PC-9 (cell line): Measurements from ENCODE around the gene CHAF1B. TPM values are rescaled to one million over a fixed set of nuclear protein-coding genes. Genes with fewer than 3 reads are reported as not detected.

ENCODE experiments used
- BruUV-seq: library from RNA; stranded (reverse); fragments of 400-500 nt; replicated peaks from 2 replicates; lab custom pipeline; 2021; lab: Mats Ljungman, UMichigan
- CTCF ChIA-PET: fragments of 300-600 bp; sonication (Branson Sonifier 250); formaldehyde crosslinking; loops from one replicate; lab custom pipeline; 2022; ENCODE audit warnings: antibody characterized with exemption; lab: Charles Lee
- POLR2A ChIA-PET: fragments of 300-600 bp; sonication (Branson Sonifier 250); formaldehyde crosslinking; loops from one replicate; lab custom pipeline; 2022; ENCODE audit warnings: antibody characterized with exemption; ENCODE audit not compliant: unreplicated experiment; lab: Charles Lee
- DNase-seq, 2 experiments: peaks; one replicate each; pipeline versions ENCODE4 v3.0.0 to v3.0.0-alpha.2; 2015 to 2022; ENCODE audit warnings: mixed read lengths in 1 of 2
- H2AFZ ChIP-seq: fragments of 200-600 bp; sonication (generic); 2 replicates; pipeline ENCODE4 v1.8.1; 2017; ENCODE audit warnings: antibody characterized with exemption
- H3F3A ChIP-seq: fragments of 200-600 bp; sonication (generic); 2 replicates; pipeline ENCODE4 v1.8.1; 2017; ENCODE audit warnings: antibody characterized with exemption, mild to moderate bottlenecking, low read depth; ENCODE audit not compliant: insufficient read depth
- H3K27ac ChIP-seq: fragments of 200-600 bp; sonication (generic); 2 replicates; pipeline ENCODE4 v1.6.1; 2016; ENCODE audit warnings: mixed run types
- H3K27me3 ChIP-seq: fragments of 200-600 bp; sonication (generic); 2 replicates; pipeline ENCODE4 v1.6.1; 2016; ENCODE audit warnings: low read depth, mixed run types; ENCODE audit not compliant: insufficient read depth
- H3K36me3 ChIP-seq: fragments of 200-600 bp; sonication (generic); 2 replicates; pipeline ENCODE4 v1.6.1; 2016; ENCODE audit warnings: low read depth, mixed run types
- H3K4me1 ChIP-seq: fragments of 200-600 bp; sonication (generic); replicated peaks from 2 replicates; pipeline ENCODE4 v1.6.1; 2016; ENCODE audit warnings: mixed run types; ENCODE audit not compliant: insufficient read depth
- H3K4me2 ChIP-seq: fragments of 200-600 bp; sonication (generic); 2 replicates; pipeline ENCODE4 v1.6.1; 2017; ENCODE audit warnings: mixed run types
- H3K4me3 ChIP-seq: fragments of 200-600 bp; sonication (generic); 2 replicates; pipeline ENCODE4 v1.6.1; 2016; ENCODE audit warnings: mixed run types
- H3K79me2 ChIP-seq: fragments of 200-600 bp; sonication (generic); 2 replicates; pipeline ENCODE4 v1.6.1; 2017; ENCODE audit warnings: low read depth, mixed run types
- H3K9me2 ChIP-seq: fragments of 200-600 bp; sonication (generic); 2 replicates; pipeline ENCODE4 v1.8.1; 2017; ENCODE audit warnings: mild to moderate bottlenecking; ENCODE audit not compliant: insufficient read depth
- H3K9me3 ChIP-seq: fragments of 200-600 bp; sonication (generic); 2 replicates; pipeline ENCODE4 v1.8.1; 2016; ENCODE audit warnings: low read depth; ENCODE audit not compliant: insufficient read depth
- H4K20me1 ChIP-seq: fragments of 200-600 bp; sonication (generic); 2 replicates; pipeline ENCODE4 v1.8.1; 2017; ENCODE audit not compliant: insufficient read depth
- EZH2 ChIP-seq: fragments of 200-600 bp; sonication (generic); IDR thresholded peaks from 2 replicates; pipeline ENCODE4 v1.8.0; 2017; ENCODE audit warnings: antibody characterized with exemption, low read depth
- intact Hi-C: fragments of 100-400 bp; cut with micrococcal nuclease; formaldehyde crosslinking; loops from one replicate; pipeline ENCODE4 v1.10.0; 2022; ENCODE audit not compliant: unreplicated experiment
- total RNA-seq: library from RNA; stranded (reverse); gene quantifications from 2 replicates; pipeline ENCODE4 v1.2.3, GENCODE V29; 2021
- TF ChIP-seq, protein P1 (sequence below): fragments of 200-600 bp; sonication (generic); conservative IDR thresholded peaks from 2 replicates; pipeline ENCODE4 v1.6.1; 2017; ENCODE audit warnings: mixed run types, antibody characterized with exemption, mild to moderate bottlenecking, moderate library complexity

The CHAF1B gene
- total RNA-seq, 1 experiment from 2014 or later, result 14.1 TPM

GRCh38 chr21:36437745-36438128 lies 52.5 kb downstream of the CHAF1B start:
- H3K9me2 ChIP-seq, result no peaks in the 10 kb centered on the region
- no peaks in the 10 kb centered on the region; the same call in 1 of the 2 replicates for H3F3A ChIP-seq
- no peaks in the 10 kb centered on the region for H3K36me3 ChIP-seq
- TF ChIP-seq, protein P1, sequence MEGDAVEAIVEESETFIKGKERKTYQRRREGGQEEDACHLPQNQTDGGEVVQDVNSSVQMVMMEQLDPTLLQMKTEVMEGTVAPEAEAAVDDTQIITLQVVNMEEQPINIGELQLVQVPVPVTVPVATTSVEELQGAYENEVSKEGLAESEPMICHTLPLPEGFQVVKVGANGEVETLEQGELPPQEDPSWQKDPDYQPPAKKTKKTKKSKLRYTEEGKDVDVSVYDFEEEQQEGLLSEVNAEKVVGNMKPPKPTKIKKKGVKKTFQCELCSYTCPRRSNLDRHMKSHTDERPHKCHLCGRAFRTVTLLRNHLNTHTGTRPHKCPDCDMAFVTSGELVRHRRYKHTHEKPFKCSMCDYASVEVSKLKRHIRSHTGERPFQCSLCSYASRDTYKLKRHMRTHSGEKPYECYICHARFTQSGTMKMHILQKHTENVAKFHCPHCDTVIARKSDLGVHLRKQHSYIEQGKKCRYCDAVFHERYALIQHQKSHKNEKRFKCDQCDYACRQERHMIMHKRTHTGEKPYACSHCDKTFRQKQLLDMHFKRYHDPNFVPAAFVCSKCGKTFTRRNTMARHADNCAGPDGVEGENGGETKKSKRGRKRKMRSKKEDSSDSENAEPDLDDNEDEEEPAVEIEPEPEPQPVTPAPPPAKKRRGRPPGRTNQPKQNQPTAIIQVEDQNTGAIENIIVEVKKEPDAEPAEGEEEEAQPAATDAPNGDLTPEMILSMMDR, result no peak
- TF ChIP-seq EZH2, result no peak
- H3K27me3 ChIP-seq, result no peaks in the 10 kb centered on the region
- intact Hi-C loops, result no loop called here
- no peak overlapping the region for H3K4me2 ChIP-seq
- H3K79me2 ChIP-seq, result no peaks in the 10 kb centered on the region
- no peaks in the 10 kb centered on the region for H3K4me1 ChIP-seq
- no peak overlapping the region for H2AFZ ChIP-seq
- ChIA-PET CTCF (no interaction called here), POLR2A (no interaction called here)
- no TSS peak for BruUV-seq
- H3K9me3 ChIP-seq, result no peaks in the 10 kb centered on the region
- peak in 1 of 2 experiments; percentile 45 for DNase-seq
- no peaks in the 10 kb centered on the region for H4K20me1 ChIP-seq
- no peak overlapping the region for H3K27ac ChIP-seq
- H3K4me3 ChIP-seq, result no peak overlapping the region

GRCh38 chr21:36441715-36442114 lies 56.5 kb downstream of the CHAF1B start:
- ChIA-PET POLR2A (no interaction called here), CTCF (no interaction called here)
- BruUV-seq, result no TSS peak
- Histone ChIP-seq H3K4me3 (no peak overlapping the region), H3K36me3 (no peaks in the 10 kb centered on the region), H4K20me1 (no peaks in the 10 kb centered on the region), H3K27ac (no peak overlapping the region), H3K9me2 (no peaks in the 10 kb centered on the region), H3K4me2 (no peak overlapping the region), H3F3A (no peaks in the 10 kb centered on the region; the same call in 1 of the 2 replicates), H3K9me3 (no peaks in the 10 kb centered on the region), H2AFZ (no peak overlapping the region), H3K4me1 (no peaks in the 10 kb centered on the region), H3K27me3 (no peaks in the 10 kb centered on the region), H3K79me2 (no peaks in the 10 kb centered on the region)
- no peak for TF ChIP-seq EZH2
- TF ChIP-seq, protein P1, result no peak
- no peak for DNase-seq
- intact Hi-C loops, result no loop called here

- Histone ChIP-seq H3K4me2 (no peak overlapping the region), H3K4me1 (no peaks in the 10 kb centered on the region), H3K4me3 (no peak overlapping the region), H3K36me3 (no peaks in the 10 kb centered on the region), H3F3A (no peaks in the 10 kb centered on the region), H3K9me3 (no peaks in the 10 kb centered on the region), H2AFZ (no peak overlapping the region), H3K79me2 (no peaks in the 10 kb centered on the region), H3K9me2 (no peaks in the 10 kb centered on the region), H3K27me3 (no peaks in the 10 kb centered on the region), H3K27ac (no peak overlapping the region), H4K20me1 (no peaks in the 10 kb centered on the region)
- ChIA-PET POLR2A (no interaction called here), CTCF (no interaction called here)
- TF ChIP-seq EZH2, result no peak
- TF ChIP-seq, protein P1, result no peak
- DNase-seq, result no peak
- intact Hi-C loops, result no loop called here
- BruUV-seq, result no TSS peak
Observed at GRCh38 chr21:36446301-36446700, 61.1 kb downstream of the CHAF1B start.
